Retinal pigment epithelial cell (primary cell): ENCODE results near the gene ADAMTS19.
"Not testable (repeated sequence)": the region's sequence is repeated elsewhere in the genome, so short reads cannot be mapped to it uniquely, and the experiment has no call there.

ENCODE experiments used
- DNase-seq: peaks from one replicate; pipeline ENCODE4 v3.0.0-alpha.2; 2010; ENCODE audit warnings: low read depth
- H3K4me3 ChIP-seq: 2 replicates; pipeline ENCODE4 v1.5.1; 2011; ENCODE audit warnings: mild to moderate bottlenecking, low read length, control low read depth, moderate library complexity
- TF ChIP-seq, protein P1 (sequence below): conservative IDR thresholded peaks from 2 replicates; pipeline ENCODE4 v1.5.1; 2011; ENCODE audit warnings: low read depth, low read length, control low read depth, inconsistent platforms

ADAMTS19 gene

GRCh38 chr5:129541051-129541450, 81.0 kb downstream of the ADAMTS19 start:
- no peak overlapping the region for H3K4me3 ChIP-seq
- DNase-seq, result no peak
- TF ChIP-seq, protein P1, sequence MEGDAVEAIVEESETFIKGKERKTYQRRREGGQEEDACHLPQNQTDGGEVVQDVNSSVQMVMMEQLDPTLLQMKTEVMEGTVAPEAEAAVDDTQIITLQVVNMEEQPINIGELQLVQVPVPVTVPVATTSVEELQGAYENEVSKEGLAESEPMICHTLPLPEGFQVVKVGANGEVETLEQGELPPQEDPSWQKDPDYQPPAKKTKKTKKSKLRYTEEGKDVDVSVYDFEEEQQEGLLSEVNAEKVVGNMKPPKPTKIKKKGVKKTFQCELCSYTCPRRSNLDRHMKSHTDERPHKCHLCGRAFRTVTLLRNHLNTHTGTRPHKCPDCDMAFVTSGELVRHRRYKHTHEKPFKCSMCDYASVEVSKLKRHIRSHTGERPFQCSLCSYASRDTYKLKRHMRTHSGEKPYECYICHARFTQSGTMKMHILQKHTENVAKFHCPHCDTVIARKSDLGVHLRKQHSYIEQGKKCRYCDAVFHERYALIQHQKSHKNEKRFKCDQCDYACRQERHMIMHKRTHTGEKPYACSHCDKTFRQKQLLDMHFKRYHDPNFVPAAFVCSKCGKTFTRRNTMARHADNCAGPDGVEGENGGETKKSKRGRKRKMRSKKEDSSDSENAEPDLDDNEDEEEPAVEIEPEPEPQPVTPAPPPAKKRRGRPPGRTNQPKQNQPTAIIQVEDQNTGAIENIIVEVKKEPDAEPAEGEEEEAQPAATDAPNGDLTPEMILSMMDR, result no peak

GRCh38 chr5:129541648-129542251, 81.7 kb downstream of the ADAMTS19 start:
- H3K4me3 ChIP-seq, result no peak overlapping the region
- no peak for DNase-seq
- TF ChIP-seq, protein P1, result peak; percentile 56

DNA sequence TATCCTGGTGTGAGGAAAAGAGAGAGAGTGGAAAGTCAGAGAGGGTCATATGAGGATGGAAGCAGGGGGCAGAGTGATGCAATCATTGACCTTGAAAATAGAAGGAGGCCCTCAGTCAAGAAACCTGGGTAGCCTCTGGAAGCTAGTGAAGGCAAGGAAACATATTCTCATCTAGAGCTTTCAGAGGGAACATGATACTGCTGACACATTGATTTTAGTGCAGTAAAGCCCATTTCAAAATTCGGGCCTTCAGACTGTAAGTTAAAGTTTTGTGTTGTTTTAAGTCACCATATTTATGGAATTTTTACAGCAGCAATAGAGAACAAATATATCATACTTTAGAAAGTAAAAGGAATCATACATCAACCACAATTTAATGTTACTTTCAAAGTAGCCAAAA, 87.0 kb downstream of the ADAMTS19 start:
- TF ChIP-seq, protein P1, result no peak
- DNase-seq, result no peak
- no peak overlapping the region for H3K4me3 ChIP-seq

- H3K4me3 ChIP-seq, result no peak overlapping the region
- DNase-seq, result no peak
- TF ChIP-seq, protein P1, result no peak
Observed at GRCh38 chr5:129554134-129554904, 94.2 kb downstream of the ADAMTS19 start.

GRCh38 chr5:129563585-129563984, 103.5 kb downstream of the ADAMTS19 start:
- H3K4me3 ChIP-seq, result no peak overlapping the region
- no peak for DNase-seq
- TF ChIP-seq, protein P1, result no peak

- TF ChIP-seq, protein P1, result no peak
Observed at GRCh38 chr5:129569295-129569694, 109.2 kb downstream of the ADAMTS19 start.

GRCh38 chr5:129572060-129572459, 112.0 kb downstream of the ADAMTS19 start:
- TF ChIP-seq, protein P1, result no peak
- H3K4me3 ChIP-seq, result no peak overlapping the region
- DNase-seq, result no peak

More at GRCh38 chr5:129569295-129569694, 109.2 kb downstream of the ADAMTS19 start:
- DNase-seq, result no peak
- no peak overlapping the region for H3K4me3 ChIP-seq

GRCh38 chr5:129584496-129584895, 124.4 kb downstream of the ADAMTS19 start:
- not testable (repeated sequence) for H3K4me3 ChIP-seq, DNase-seq
